GM12874 (cell line): Measurements from ENCODE around the gene TBC1D5.

Experiments used
- TF ChIP-seq, protein P1 (sequence below): IDR thresholded peaks from 2 replicates; pipeline ENCODE4 v1.5.1; 2011; ENCODE audit warnings: low read depth, mild to moderate bottlenecking, control low read depth, low read length, moderate library complexity; ENCODE audit not compliant: insufficient read depth

The TBC1D5 gene

DNA sequence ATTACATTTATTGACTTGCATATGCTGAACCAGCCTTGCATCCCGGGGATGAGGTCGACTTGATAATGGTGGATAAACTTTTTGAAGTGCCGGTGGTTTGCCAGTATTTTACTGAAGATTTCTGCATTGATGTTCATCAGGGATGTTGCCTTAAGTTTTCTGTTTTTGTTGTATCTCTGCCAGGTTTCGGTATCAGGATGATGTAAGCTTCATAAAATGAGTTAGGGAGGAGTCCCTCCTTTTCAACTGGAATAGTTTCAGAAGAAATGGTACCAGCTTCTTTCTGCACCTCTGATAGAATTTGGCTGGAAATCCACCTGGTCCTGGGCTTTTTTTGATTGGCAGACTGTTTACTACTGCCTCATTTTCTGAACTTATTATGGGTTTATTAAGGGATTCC is 250.8 kb downstream of the TBC1D5 start:
- TF ChIP-seq, protein P1, sequence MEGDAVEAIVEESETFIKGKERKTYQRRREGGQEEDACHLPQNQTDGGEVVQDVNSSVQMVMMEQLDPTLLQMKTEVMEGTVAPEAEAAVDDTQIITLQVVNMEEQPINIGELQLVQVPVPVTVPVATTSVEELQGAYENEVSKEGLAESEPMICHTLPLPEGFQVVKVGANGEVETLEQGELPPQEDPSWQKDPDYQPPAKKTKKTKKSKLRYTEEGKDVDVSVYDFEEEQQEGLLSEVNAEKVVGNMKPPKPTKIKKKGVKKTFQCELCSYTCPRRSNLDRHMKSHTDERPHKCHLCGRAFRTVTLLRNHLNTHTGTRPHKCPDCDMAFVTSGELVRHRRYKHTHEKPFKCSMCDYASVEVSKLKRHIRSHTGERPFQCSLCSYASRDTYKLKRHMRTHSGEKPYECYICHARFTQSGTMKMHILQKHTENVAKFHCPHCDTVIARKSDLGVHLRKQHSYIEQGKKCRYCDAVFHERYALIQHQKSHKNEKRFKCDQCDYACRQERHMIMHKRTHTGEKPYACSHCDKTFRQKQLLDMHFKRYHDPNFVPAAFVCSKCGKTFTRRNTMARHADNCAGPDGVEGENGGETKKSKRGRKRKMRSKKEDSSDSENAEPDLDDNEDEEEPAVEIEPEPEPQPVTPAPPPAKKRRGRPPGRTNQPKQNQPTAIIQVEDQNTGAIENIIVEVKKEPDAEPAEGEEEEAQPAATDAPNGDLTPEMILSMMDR: no peak

DNA sequence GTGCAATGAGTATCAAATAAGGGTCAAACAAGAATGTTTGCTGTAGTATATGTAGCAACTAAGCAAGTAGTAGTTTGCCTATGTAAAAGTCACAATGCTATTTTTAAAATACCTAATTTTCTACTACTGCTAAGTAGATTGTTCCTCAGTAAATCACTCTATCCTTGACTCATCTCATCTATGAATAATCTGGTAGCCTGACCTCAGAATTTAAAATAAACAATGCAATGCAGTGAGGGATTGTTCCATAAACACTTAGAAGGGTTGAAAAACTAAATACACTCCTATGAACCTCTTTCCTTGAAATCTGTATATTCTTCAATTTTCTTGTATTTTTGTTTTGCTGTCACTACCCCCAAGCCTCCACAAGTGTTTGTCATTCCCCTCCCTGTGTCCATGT is 253.3 kb downstream of the TBC1D5 start:
- TF ChIP-seq, protein P1: no peak

DNA sequence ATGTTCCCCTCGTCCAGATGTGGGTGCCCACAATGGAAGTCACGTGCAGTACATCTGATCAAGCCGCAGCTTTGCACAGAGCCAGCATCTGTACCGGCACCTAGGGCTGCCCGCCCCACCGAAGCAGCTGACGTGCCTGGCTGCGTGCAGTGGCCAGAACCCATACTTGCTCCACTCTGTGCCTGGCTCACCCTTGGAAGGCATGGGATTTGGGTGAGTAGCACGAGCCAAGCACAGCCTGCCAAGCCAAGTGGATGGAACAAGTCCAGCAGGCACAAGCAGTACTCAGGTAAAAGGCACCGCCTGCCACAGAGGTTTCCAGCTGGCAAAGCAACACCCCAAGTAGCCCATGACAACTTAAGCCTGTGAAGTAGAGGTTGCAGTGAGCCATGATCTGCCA is 261.3 kb downstream of the TBC1D5 start:
- TF ChIP-seq, protein P1: no peak

DNA sequence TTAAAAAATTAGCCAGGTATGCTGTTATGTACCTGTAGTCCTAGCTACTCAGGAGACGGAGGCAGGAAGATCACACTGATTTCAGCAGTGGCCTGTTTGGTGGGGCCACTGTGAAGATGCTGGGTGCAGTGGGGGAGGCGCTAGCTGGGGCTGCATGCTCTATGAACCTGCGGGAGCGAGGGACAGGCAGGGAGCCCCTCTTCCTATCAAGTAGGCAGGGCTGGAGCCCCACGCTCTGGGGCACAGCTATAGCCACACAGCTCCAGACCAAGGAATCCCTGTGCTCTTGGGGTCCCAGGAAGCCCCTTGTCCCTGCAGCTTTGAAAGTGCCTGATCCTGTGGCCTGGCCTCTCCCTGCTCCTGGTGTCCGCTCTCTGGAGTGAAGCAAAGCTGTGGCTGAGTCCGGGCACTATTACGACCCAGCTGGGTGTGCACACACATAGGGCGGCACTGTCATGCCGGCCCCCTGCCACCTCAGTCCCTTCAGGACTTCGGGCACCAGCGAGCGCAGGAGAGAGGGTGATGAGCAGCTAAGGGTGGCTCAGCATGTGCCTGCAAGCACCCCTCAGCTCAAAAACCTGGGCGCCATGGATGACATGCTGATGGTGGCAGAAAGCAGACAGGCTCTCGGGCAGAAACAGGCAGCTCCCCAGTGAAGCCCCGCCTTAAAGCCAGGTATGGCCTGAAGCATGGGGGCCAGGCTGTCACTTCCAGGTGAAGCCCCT is 262.6 kb downstream of the TBC1D5 start:
- TF ChIP-seq, protein P1: no peak

DNA sequence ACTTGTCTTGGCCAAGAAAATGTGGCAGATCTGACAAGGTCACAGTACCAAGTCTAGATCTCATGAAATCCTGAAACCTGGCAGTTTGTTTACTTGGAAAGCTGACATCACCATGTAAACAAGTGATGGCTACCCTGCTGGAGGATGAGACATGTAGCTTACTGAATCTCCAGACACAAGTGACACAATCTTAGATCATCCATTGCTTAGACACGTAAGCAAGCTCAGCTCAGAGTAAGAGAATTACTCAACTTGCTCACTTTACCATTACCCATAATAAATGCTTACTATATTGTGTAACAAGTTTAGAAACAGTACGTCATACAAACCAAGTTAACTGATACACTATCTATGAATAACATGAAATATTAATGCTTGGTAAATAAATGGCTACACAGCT is 263.8 kb downstream of the TBC1D5 start:
- TF ChIP-seq, protein P1: no peak

DNA sequence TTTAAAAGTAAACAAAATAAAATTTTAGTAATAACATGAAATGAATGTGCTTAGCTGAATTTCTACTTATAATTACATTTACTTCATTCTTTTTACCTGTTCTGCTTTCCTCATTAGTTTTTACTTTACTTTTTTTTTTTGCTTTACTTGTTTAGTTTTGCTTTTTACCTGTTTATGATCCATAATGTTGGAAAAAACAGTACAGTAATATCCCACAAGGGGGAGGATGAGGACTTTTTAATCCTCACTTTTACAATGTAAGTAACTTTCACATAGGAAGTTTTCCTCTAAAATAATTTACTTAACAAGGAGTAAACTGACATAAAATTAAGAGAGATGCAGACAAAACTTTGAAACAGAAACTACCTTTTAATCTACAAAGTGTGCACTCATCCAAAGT is 268.7 kb downstream of the TBC1D5 start:
- TF ChIP-seq, protein P1: no peak

DNA sequence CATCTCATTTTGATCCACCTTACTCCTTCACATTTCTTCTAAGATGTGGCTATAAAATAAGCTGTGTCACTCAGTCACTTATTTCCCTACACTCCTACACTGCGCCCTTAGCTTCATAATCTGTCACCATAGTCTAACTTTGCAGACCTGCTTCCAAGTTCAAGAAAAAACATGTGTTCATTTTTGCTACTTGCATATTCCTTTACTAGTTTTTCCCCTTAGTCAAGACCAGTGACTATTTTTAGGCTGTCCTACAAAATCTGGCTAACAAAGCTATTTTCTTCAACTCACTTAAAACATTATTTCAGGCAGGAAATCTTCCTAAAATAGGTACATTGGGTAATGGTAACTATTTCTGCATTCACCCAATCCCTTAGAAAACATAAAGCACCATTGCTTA is 272.5 kb downstream of the TBC1D5 start:
- TF ChIP-seq, protein P1: no peak
